HEK293T (cell line): Measurements from ENCODE around the gene HILPDA.

Experiments
- CTCF ChIA-PET: fragments of 350-600 bp; formaldehyde crosslinking; extraction: SDS; loops from one replicate; lab custom pipeline; 2021; ENCODE audit warnings: antibody characterized with exemption, inconsistent platforms; lab: Yijun Ruan, JAX
- POLR2A ChIA-PET: fragments of 350-600 bp; formaldehyde crosslinking; extraction: SDS; loops from one replicate; lab custom pipeline; 2020; ENCODE audit warnings: antibody characterized with exemption, inconsistent platforms; lab: Yijun Ruan, JAX
- DNase-seq: peaks from one replicate; pipeline ENCODE4 v3.0.0; 2012; ENCODE audit warnings: mixed read lengths; ENCODE audit errors: extremely low spot score
- ARNT ChIP-seq: fragments of 450-650 bp; IDR thresholded peaks from 2 replicates; pipeline ENCODE4 v1.6.1; 2017; ENCODE audit warnings: mild to moderate bottlenecking
- BHLHE40 ChIP-seq: fragments of 450-650 bp; IDR thresholded peaks from 2 replicates; pipeline ENCODE4 v1.6.1; 2016; ENCODE audit warnings: mild to moderate bottlenecking, moderate library complexity, borderline replicate concordance
- CTBP1 ChIP-seq: fragments of 450-650 bp; IDR thresholded peaks from 2 replicates; pipeline ENCODE4 v1.6.1; 2016; ENCODE audit warnings: borderline replicate concordance
- ELF4 ChIP-seq: fragments of 450-650 bp; IDR thresholded peaks from 2 replicates; pipeline ENCODE4 v1.6.1; 2017; ENCODE audit warnings: antibody characterized with exemption
- FOXA1 ChIP-seq: fragments of 450-650 bp; IDR thresholded peaks from 2 replicates; pipeline ENCODE4 v1.6.1; 2016; ENCODE audit warnings: mild to moderate bottlenecking
- FOXK2 ChIP-seq: fragments of 450-650 bp; IDR thresholded peaks from 2 replicates; pipeline ENCODE4 v1.6.1; 2016; ENCODE audit warnings: mild to moderate bottlenecking
- FOXM1 ChIP-seq: fragments of 450-650 bp; IDR thresholded peaks from 2 replicates; pipeline ENCODE4 v1.6.1; 2017; ENCODE audit warnings: mild to moderate bottlenecking, borderline replicate concordance
- HDGF ChIP-seq: fragments of 450-650 bp; IDR thresholded peaks from 2 replicates; pipeline ENCODE4 v1.6.1; 2017; ENCODE audit warnings: antibody characterized with exemption, borderline replicate concordance
- L3MBTL2 ChIP-seq: fragments of 450-650 bp; conservative IDR thresholded peaks from 2 replicates; pipeline ENCODE4 v1.6.1; 2016; ENCODE audit warnings: mild to moderate bottlenecking
- LEF1 ChIP-seq: fragments of 450-650 bp; IDR thresholded peaks from 2 replicates; pipeline ENCODE4 v1.6.1; 2017; ENCODE audit warnings: mild to moderate bottlenecking, borderline replicate concordance
- NFRKB ChIP-seq: fragments of 450-650 bp; IDR thresholded peaks from 2 replicates; pipeline ENCODE4 v1.6.1; 2016; ENCODE audit warnings: mild to moderate bottlenecking, moderate library complexity
- SP1 ChIP-seq: fragments of 450-650 bp; IDR thresholded peaks from 2 replicates; pipeline ENCODE4 v1.6.1; 2017
- SUZ12 ChIP-seq: fragments of 450-650 bp; IDR thresholded peaks from 2 replicates; pipeline ENCODE4 v1.6.1; 2016; ENCODE audit warnings: mild to moderate bottlenecking
- TARDBP ChIP-seq: fragments of 450-650 bp; IDR thresholded peaks from 2 replicates; pipeline ENCODE4 v1.6.1; 2016
- ZNF384 ChIP-seq: fragments of 450-650 bp; IDR thresholded peaks from 2 replicates; pipeline ENCODE4 v1.6.1; 2016
- TF ChIP-seq, protein P1 (sequence below): fragments of 450-650 bp; IDR thresholded peaks from 2 replicates; pipeline ENCODE4 v1.6.1; 2016

The HILPDA gene

DNA sequence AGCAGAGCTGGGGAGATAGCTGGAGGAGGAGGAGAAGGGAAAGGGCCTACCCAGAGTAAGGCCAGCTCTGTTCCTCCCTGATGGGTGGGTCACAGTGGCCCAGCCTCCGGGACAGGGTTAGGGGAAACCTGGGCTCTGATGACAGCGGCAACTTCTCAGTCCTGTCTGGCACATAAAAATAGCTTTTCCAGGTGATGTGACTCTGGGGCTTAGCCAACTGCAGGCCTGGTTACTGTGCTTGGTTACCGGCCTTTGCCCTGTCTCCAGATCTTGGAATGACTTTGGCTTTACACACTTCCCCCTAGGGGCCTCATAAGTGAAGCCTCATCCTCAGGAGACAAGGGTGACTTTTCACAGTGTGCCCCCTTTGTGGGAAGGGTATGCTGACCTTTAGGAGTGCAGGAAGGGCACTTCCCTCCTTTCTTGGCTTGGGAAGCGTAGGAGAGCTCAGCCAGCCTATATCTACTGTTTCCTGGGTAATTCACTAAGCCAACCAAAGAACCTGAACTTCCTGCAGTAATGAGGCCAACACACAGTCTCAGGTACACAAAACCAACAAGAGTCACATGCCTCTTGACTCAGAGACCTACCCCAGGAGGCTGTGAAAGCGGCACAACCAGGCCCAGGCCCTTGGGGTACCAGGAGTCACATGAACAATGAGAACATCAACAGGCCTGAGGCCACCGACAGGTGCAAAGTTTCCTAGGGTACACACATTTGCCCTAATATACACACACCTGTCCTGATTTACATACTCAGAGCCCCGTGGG, 11.7 kb upstream of the HILPDA start:
- no peak for TF ChIP-seq SUZ12
- TF ChIP-seq HDGF: no peak
- TF ChIP-seq FOXM1: no peak
- ChIA-PET CTCF (interaction anchor here (0.6 to 1.5 kb wide), 4 partner anchors 11 to 53 kb away, joined by 3 to 5 read pairs (median 4); partner anchors contain the start of gene HILPDA), POLR2A (interaction anchor here (0.6 to 2.5 kb wide), 2 partner anchors 11 to 16 kb away, joined by 3 to 21 read pairs; partner anchors contain the start of gene HILPDA)
- DNase-seq: no peak

DNA sequence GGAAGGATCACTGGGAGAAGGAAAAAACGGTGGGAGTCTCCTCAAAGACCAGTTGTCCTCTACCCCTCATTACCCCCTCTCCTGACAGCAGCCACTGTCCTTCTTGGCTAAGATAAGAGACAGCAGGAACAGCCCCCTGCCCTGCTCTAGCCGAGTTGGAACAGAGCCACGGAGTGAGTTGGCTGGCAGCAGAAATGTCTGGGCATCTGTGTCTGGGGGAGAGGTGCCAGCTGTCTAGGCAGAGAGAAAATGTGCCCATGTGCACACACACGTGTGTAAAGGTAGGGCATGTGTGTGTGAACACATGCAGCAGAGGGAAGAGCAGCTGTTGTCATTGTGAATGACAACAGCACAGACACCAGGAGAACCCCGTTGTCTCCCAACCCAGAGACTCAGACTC, 9.4 kb upstream of the HILPDA start:
- TF ChIP-seq L3MBTL2: no peak
- no peak for TF ChIP-seq ELF4
- TF ChIP-seq CTBP1: no peak
- TF ChIP-seq FOXM1: no peak
- no peak for TF ChIP-seq NFRKB
- TF ChIP-seq FOXA1: no peak
- no peak for TF ChIP-seq FOXK2
- no peak for TF ChIP-seq BHLHE40
- TF ChIP-seq SP1: no peak
- no peak for TF ChIP-seq LEF1
- TF ChIP-seq TARDBP: no peak
- no peak for TF ChIP-seq SUZ12
- TF ChIP-seq ZNF384: no peak
- POLR2A ChIA-PET: no interaction called here
- no peak for DNase-seq
- CTCF ChIA-PET: no interaction called here

DNA sequence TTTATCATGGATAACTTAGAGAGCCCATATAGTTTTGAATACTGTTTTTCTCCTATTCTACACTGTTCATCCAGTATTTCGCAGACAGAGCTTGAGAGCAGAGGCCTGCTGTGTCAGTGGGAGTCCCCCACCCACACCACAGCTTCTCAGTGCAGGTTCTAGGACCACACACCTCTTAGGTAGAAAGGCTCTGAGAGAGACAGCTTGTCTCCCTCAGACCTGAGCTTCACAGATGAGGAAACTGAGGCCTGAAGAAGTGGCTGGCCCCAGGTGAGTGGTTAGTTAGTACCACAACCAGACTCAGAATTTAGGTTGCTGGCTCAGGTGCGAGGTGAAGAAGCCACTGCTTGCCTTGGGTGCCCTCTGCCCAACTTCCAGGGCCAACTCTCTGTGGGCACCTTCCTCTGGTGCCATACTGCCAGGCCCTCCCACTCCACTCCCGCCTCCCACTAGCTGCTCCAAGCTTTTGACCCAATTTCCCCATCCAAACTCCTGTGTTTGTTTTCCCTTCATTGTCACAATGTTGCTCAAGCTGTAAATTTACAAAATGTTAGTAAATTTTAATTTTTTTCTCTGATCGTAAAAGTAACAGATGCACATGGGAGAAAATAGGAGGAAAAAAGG, 7.6 kb upstream of the HILPDA start:
- ChIA-PET CTCF (no interaction called here), POLR2A (no interaction called here)
- no peak for DNase-seq
- TF ChIP-seq CTBP1: no peak
- no peak for TF ChIP-seq ARNT
- no peak for TF ChIP-seq L3MBTL2
- TF ChIP-seq BHLHE40: no peak

DNA sequence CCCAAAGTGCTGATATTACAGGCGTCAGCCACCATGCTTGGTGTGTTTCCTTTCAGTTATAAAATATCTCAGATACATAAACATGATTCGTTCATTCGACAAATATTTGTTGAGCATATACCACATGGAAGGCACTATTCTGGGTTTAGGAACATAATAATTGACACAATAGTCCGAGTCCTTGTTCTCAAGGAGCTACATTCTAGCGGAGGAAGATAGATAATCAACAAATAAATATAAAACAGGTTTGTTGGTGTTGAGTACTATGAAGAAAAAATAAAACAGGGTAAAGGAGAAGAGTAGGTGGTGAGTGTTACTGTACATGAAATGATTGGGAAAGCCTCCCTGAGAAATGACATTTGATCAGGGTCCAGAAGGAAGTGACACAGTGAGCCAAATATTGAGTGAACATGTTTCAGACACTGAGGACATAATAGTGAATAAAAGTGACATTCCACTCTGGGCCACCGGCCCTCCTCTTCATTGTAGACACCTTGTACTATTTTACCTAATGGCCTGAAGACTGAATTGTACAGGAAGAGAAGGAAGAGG, 6.9 kb upstream of the HILPDA start:
- ChIA-PET POLR2A (no interaction called here), CTCF (interaction anchor here (1.0 kb wide), 1 partner anchor 11 kb away, joined by 3 read pairs; no protein-coding TSS in a partner anchor)
- TF ChIP-seq HDGF (no peak), SP1 (no peak), FOXA1 (no peak), ARNT (no peak), BHLHE40 (no peak), L3MBTL2 (no peak), LEF1 (no peak), ELF4 (no peak), NFRKB (no peak), ZNF384 (no peak), FOXK2 (no peak)
- TF ChIP-seq, protein P1, sequence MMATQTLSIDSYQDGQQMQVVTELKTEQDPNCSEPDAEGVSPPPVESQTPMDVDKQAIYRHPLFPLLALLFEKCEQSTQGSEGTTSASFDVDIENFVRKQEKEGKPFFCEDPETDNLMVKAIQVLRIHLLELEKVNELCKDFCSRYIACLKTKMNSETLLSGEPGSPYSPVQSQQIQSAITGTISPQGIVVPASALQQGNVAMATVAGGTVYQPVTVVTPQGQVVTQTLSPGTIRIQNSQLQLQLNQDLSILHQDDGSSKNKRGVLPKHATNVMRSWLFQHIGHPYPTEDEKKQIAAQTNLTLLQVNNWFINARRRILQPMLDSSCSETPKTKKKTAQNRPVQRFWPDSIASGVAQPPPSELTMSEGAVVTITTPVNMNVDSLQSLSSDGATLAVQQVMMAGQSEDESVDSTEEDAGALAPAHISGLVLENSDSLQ: no peak
- DNase-seq: no peak

DNA sequence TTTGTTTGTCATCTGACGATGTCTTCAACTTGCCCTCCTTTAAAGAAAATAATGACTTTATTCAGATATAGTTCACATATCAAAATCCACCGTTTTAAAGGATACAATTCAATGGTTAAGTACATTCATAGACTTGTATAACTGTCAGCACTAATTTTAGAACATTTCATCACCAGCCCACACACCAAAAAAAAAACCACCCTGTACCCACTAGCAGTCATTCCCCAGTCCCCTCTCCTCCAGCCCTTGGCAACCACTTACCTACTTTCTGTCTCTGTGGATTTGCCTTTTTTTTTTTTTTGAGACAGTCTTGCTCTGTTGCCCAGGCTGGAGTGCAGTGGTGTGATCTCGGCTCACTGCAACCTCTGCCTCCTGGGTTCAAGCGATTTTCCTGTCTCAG, 5.3 kb upstream of the HILPDA start:
- DNase-seq: no peak
- CTCF ChIA-PET: no interaction called here
- POLR2A ChIA-PET: no interaction called here
- TF ChIP-seq ARNT: no peak
- TF ChIP-seq, protein P1: no peak
- no peak for TF ChIP-seq SUZ12
- no peak for TF ChIP-seq FOXM1
- TF ChIP-seq NFRKB: no peak
- no peak for TF ChIP-seq FOXA1
- TF ChIP-seq ZNF384: no peak
- TF ChIP-seq LEF1: no peak
- TF ChIP-seq BHLHE40: no peak
- no peak for TF ChIP-seq SP1
- no peak for TF ChIP-seq CTBP1
- TF ChIP-seq ELF4: no peak
- no peak for TF ChIP-seq HDGF
- no peak for TF ChIP-seq TARDBP
- TF ChIP-seq L3MBTL2: no peak
- TF ChIP-seq FOXK2: no peak

DNA sequence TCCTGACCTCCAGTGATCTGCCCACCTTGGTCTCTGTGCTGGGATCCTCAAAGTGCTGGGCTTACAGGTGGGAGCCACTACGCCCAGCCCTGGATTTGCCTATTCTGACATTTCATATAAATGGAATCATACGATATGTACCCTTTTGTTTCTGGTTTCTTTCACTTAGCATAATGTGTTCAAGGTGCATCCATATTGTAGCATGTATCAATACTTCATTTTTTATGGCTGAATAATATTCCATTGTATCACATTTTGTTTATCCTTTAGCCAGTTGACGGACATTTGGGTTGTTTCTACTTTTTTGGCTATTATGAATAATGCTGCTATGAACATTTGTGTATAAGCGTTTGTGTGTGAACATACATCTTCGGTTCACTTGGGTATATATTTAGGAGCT, 4.8 kb upstream of the HILPDA start:
- ChIA-PET POLR2A (no interaction called here), CTCF (no interaction called here)
- DNase-seq: no peak
- no peak for TF ChIP-seq SUZ12
- TF ChIP-seq BHLHE40: no peak
- no peak for TF ChIP-seq TARDBP
- no peak for TF ChIP-seq FOXK2
- TF ChIP-seq CTBP1: no peak
- TF ChIP-seq SP1: no peak
- TF ChIP-seq ELF4: no peak
- TF ChIP-seq HDGF: no peak
- no peak for TF ChIP-seq NFRKB
- no peak for TF ChIP-seq L3MBTL2
- no peak for TF ChIP-seq ZNF384
- TF ChIP-seq FOXM1: no peak
- TF ChIP-seq, protein P1: no peak
- no peak for TF ChIP-seq FOXA1
- no peak for TF ChIP-seq LEF1
- TF ChIP-seq ARNT: no peak
